Measurements from ENCODE around the gene AOC2.

DNA sequence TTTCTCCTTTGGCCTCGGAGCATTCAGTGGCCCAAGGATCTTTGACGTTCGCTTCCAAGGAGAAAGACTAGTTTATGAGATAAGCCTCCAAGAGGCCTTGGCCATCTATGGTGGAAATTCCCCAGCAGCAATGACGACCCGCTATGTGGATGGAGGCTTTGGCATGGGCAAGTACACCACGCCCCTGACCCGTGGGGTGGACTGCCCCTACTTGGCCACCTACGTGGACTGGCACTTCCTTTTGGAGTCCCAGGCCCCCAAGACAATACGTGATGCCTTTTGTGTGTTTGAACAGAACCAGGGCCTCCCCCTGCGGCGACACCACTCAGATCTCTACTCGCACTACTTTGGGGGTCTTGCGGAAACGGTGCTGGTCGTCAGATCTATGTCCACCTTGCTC lies 8.0 kb downstream of the AOC2 start:
- TF ChIP-seq FOXA1 (IDR thresholded peaks at IDR 0.05) (no peak), CTBP1 (IDR thresholded peaks at IDR 0.05; ENCODE audit: borderline replicate concordance) (no peak), SP1 (IDR thresholded peaks at IDR 0.05) (no peak), HDGF (IDR thresholded peaks at IDR 0.05; ENCODE audit: borderline replicate concordance) (no peak), FOXM1 (IDR thresholded peaks at IDR 0.05; ENCODE audit: borderline replicate concordance) (no peak), FOXK2 (IDR thresholded peaks at IDR 0.05) (no peak), ELF4 (IDR thresholded peaks at IDR 0.05) (no peak), PKNOX1 (IDR thresholded peaks at IDR 0.05) (no peak)

All from HEK293T (cell line).